Right forelimb (tissue), 1 donor: ENCODE data around the gene CCDC88A.

Experiments used
- DNase-seq: peaks from one replicate; pipeline ENCODE4 v3.0.0-alpha.2; 2018

The CCDC88A gene

GRCh38 chr2:55422876-55423665 lies 3.4 kb upstream of the CCDC88A start:
- DNase-seq = no peak

- DNase-seq = no peak
Measured at GRCh38 chr2:55421326-55421725, 1.7 kb upstream of the CCDC88A start.

- DNase-seq = no peak
Measured at GRCh38 chr2:55420871-55421270, 1.2 kb upstream of the CCDC88A start.

GRCh38 chr2:55420439-55420725 lies 726 bp upstream of the CCDC88A start:
- DNase-seq = no peak

GRCh38 chr2:55419233-55419678 lies 400 bp downstream of the CCDC88A start:
- DNase-seq = no peak

- DNase-seq = no peak
Measured at GRCh38 chr2:55418512-55419232, 984 bp downstream of the CCDC88A start.

- DNase-seq = no peak
Measured at GRCh38 chr2:55418072-55418471, 1.6 kb downstream of the CCDC88A start.

GRCh38 chr2:55416786-55417568 lies 2.7 kb downstream of the CCDC88A start:
- no peak for DNase-seq

- no peak for DNase-seq
Measured at GRCh38 chr2:55415300-55415699, 4.4 kb downstream of the CCDC88A start.

GRCh38 chr2:55408918-55409868 lies 10.5 kb downstream of the CCDC88A start:
- DNase-seq = no peak

- no peak for DNase-seq
Measured at GRCh38 chr2:55408098-55408882, 11.4 kb downstream of the CCDC88A start.

GRCh38 chr2:55405116-55405515 lies 14.5 kb downstream of the CCDC88A start:
- no peak for DNase-seq

- DNase-seq = no peak
Measured at GRCh38 chr2:55403256-55403998, 16.2 kb downstream of the CCDC88A start.

GRCh38 chr2:55401124-55401523 lies 18.5 kb downstream of the CCDC88A start:
- no peak for DNase-seq

GRCh38 chr2:55400332-55400731 lies 19.3 kb downstream of the CCDC88A start:
- no peak for DNase-seq

GRCh38 chr2:55399815-55400214 lies 19.8 kb downstream of the CCDC88A start:
- no peak for DNase-seq

GRCh38 chr2:55395724-55396605 lies 23.7 kb downstream of the CCDC88A start:
- no peak for DNase-seq

- DNase-seq = no peak
Measured at GRCh38 chr2:55391615-55392242, 27.9 kb downstream of the CCDC88A start.

GRCh38 chr2:55391155-55391554 lies 28.5 kb downstream of the CCDC88A start:
- no peak for DNase-seq
